Measurements from ENCODE around the gene GATA3.

GATA3 gene

DNA sequence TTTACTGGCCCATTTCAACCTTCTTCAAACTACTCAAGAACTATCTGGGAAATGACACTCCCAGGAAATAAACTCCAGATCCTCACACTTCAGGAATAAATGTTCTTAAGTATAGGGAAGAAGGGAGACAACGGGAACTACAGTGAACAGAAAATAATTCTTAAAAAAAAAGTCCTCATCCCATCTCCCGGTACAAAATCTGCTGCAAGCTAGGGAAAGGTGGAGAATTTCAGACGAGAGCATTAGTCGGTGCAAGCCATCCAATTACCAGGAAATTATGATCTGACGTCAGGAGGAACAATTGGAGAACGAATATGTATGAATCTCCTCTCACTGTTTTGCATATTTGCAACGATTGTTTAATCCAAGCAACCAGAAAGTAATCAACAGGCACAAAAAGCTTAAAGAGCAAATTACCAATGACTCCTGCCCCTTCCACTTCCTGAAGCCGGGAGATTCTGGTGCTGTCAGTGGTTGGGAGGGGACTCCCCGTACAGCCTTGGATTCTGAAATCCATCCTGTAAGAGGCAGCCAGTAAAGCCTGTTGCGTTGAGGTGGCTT, 15.1 kb upstream of the GATA3 start:
- no peak for DNase-seq

DNA sequence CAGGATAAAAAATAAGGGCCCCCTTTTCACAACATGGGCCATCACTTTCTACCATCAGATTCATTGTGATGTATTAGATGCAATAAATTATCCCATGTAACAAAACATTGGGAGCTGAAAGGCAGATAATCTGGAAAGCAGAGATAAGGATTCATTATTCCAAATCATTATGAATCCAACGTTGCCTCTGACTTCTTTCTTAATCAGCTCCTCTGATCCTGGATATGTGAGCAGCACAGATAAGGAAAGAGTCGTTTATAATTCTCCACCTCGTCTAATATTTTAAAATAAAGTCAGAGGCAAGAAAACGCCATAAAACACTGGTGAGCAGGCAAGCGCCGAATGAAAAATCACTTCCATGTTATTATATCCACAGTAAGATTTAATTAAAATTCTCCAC, 13.8 kb upstream of the GATA3 start:
- DNase-seq, result no peak

DNA sequence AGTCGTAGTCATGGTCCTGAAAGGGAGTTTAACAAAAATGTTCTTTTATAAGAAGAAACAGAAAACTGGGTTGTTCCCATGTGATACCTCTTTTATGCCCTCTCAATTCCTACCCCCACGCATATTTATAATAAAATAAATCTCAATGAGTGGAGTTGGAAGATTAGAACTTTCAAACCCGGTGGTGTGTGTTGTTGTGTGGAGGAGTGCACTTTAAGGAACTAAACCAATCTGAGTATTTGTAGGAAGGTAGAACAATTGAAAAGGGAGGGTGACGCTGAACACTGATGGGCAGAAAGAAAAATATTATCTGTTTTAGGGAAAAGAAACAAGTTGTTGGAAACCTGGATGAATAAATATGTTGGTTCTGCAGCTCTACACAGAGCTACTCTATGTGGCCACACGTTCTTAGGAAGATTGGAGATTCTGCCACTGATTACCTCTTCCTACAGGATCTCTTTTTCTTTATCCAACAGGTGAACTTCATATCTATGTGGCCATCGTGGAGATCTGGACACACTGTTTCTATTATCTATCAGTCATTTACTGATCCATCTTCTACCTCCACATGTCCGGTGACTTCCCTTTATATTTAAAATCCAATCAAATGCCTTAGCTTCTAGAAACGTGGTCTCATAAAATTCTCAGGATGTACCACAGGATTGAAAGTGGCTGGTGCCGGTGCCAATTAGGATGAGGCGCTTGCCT, 13.1 kb upstream of the GATA3 start:
- DNase-seq, result no peak

DNA sequence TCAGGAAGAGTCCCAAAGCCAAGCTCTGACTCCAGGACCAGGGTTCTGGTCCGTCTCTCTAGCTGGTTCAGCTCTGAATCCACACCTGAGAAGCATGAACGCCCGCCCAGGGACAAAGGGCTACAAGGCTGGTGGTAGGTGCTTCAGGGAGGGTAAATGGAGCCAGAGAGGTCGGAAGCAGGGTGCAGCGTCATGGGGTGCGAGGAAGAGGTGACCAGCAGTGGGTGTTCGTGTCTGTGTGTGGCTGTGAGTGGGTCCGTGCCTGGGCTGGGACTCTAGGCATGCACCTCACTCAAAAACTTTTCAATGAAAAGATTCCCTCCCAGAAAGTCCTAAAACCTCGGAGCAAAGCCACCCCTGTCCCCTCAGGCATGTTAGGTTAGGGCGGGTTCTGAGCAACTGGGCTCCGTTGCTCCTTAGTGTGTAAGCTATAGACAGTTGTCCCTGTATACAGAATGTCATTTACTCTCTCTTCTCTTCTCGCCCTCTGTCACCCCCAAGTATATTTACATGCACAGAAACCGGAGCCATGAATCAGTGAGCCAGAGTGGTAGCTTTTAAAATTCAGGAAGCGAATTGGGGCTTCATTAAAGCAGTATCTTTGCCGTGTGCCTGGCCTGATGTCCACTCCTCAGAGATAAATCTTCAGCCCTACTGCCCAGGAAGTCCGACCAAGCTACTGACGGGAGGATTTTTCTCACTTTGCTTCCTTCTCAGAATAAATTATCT, 12.3 kb upstream of the GATA3 start:
- no peak for DNase-seq

DNA sequence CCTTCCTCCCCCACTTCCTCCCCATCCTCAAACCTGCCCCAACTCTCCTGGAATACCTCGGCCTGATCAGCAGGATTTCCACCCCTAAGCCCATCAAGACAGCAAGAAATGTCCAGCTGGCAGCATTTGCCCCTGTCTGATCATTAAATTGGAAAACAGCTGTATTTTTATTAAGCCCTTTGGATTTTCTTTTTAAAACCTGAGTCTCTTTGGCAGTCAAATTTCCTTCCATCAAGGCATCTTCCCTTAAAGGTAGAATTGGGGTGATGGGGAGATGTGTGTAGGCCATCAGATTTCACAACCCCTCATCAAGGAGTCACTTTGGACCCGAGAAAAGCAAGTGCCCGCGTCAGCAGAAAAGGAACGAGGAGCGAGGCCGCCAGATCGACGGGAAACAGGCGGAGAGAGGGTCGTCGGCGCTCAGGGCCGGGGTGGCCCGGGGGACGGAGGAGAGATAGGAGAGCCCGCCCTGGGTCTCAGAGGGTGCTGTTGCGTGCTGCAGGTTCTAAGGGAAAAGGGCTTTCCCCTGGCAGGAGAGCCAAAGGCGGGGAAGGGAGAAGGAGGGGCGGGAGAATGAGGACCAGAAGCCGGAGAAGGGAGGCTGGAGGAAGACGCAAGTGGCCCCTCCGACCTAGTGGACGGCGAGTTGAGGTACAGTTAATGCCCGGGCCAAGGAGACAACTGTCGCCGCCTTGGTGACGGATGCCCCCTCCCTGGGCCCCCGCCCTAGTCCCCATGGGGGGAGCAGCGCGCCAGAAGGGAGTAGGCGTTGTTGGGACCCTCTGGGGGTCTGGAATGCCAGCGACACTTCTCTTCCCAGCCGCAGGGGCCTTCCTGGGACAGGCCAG, 11.5 kb upstream of the GATA3 start:
- no peak for DNase-seq

DNA sequence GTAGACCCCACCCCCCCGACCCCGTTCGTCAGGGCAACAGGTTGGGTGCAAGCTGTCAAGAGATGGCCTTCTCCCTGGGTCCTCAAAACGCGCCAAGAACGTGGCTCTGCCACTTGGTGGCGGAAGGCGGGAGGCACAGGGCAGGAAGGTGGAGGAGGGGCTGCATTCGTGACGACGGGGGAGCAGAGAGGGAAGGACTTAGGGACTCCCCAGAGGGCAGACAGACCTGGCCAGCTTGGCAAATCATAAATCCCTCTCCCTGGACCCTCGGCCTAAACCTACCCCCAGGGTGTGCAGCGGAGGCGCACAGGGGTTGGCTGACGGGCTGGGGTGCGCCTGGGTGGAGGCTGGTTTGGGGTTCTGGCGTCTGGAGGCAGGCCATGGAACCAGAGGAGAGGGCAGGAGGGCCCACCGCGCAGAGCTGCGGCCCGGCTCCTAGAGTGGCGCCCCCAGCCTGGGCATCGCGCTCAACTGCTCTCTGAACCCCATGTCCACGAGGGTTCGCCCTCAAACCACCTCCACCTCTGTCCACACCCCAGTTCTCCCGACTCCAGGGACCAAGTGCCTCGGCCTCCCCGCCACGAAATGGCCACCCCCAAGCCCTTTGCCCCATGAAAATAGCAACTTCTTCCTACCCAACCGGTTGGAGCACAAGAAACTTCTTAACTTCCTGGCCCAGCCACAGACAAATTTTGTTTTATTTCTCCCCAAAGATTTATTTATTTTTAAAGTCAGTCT, 10.8 kb upstream of the GATA3 start:
- no peak for DNase-seq

DNA sequence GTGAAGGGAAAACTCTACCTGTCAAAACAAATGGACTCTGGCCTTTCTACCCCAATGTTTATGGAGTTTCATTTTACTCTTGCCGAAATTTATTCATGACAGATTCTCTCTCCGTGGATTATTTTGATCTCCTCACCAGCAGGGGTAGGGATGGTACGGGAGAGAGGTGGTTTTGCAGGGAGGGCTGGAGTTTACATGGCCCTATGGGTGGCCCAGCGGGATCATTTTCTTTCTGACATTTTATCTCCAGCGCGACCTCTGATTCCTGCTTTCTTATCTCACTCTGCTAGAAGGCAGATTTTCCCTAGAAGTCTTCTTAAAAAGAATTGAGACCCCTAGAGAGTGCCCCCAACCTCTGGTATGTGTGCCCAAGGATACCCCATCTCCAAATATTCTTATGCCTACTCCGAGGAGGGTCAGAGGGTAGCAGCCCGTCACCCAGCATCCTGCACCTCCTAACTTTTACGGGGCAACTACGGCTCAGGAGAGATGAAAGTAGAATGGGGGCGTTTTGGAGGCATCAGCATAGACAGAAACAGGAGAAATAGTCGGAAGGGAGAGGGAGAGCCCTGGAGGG, 10.1 kb upstream of the GATA3 start:
- no peak for DNase-seq

DNA sequence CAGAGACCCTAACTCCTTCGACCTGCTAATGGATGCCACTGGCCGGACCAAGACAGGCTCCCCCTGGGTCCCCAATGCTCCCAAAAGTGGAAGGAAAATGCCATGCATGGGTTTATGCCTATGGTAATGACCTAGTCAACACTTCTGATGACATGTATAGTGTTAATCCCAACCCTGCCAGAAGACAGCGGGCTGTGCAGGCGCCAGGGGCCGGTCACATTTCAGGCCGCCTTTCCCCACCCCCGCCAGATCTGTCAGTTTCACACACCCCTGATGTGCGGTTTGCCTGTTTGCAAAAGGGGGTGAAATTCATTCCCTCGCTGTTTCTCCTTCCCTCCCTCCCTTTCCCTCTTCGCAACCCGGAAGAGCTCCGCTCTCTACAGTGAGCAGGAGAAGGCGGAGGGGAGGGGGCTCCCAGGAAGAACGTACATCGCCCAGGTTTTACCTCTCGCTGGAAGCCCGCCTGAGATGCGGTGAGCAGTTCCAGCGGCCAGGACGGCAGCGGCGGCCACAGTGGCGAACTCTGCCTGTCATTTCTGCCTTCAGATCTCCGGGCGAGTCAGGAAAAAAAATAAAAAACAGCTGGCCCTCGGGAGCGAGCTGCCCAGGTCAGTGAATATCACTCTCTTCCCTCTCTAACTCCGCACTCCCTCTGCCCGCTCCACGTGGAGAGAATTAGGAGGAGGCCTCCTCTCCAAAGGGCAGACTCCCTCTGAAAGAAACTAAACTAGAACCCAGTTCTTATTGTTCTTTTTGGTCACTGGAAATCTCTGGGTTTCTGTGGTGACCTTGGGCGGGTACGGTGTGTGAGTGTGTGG, 9.4 kb upstream of the GATA3 start:
- no peak for DNase-seq

DNA sequence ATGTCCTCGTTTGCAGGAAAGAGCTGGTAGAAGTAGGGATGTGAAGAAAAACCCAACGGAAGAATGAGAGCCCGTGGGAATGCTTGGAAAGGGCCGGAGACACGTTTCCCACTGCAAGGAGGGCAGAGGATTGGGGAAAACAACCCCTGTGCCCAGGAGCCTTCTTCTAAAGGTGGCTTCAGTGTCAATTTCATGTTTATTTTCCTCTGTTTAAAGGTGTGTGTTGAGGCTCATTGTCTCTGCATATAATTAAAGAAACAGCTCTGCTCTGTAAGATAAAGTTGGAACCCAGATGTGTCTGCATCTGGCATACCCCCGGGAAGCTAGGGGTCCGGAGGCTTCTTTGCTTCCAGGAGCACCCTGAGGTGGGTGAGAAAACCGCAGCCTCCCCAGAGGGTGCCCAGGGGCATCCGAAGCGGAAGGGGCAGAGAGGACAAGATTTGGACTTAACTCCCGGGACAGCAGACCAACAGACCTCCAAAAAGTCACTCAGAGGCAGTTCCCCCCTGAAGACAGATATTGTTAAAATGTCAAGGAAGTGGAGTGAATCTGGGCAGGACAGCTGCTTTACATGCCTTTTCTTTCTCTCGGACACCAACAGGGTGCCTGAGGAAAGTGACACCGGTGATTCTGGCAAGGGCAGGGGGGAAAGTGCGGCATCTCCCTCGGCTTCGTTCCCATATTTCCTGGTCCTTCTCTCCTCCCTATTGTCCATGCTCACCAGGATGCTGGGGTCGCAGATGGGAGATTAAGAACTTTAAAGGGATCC, 8.6 kb upstream of the GATA3 start:
- DNase-seq, result no peak

DNA sequence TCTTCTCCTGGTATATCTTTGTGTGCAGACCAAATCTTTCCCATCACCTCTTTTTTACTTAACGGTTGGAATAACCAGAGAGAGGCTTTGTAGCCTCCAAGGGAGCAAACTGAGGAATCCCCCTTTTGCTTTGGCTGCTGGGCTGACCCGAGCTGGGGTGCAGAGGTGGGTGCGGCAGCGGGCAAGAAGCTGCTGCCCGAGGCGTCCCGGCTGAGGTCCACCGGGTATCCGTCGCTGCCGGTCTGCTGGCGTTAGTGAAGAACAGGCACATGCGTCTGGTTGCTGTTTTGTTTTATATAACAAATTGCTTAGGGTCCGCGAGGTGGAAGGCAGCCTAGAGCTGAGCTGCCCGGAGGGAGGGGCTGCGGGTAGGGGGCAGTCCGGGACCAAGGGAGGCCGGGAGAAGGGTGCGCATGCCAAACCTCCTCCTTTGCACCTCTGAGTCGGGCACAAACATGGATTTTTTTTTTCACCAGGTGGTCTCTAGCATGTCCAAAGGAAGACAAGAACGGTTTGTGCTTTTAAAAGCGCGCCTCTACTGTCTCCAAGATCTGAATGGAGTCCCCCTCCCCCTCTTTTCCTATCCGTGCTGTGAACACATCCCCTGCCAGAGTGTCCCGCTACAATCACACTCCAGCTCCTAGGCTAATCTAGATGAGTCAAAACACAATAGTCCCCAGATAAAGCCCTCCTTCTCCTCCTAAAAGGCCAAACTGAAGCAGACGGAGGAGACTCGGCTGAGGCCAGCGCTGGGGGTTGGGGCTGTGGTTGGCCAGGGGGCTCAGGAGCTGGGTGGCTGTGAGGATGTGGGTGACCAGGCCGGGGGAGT, 6.8 kb upstream of the GATA3 start:
- DNase-seq, result no peak

DNA sequence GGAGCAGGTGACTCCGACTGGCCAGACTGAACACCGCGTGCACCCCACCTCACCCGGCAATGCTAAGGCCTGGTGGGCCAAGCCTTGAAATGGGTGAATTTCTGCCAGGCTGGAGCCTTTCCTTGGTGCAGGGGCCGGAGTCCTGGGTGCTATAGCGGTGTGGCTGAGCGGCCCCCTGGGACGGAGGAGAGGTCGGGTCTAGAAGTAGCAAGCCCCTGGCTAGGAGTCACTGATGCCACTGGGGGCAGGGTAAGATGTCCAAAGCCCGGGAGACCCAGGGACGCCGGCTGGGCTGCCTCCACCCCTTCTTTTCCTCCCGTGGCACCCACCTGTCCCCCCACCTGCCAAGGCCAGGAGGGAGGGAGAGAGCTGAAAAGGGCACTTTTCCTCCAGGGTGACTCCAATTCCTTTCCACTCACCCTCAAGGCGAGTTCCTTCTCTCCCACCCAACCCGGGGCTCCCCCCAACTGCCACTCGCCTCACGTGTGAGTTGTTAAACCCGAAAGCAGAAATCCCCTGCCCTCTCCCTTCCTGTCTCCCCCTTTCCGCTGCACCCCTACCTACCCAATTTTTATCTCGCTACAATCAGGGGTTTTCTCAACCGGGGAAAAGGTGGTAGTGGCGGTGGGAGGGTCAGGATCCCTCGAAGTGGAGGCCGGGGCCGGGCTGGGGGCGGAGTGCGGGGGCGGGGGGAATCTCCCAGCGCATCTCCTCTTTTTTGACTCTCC, 6.0 kb upstream of the GATA3 start:
- DNase-seq, result no peak

DNA sequence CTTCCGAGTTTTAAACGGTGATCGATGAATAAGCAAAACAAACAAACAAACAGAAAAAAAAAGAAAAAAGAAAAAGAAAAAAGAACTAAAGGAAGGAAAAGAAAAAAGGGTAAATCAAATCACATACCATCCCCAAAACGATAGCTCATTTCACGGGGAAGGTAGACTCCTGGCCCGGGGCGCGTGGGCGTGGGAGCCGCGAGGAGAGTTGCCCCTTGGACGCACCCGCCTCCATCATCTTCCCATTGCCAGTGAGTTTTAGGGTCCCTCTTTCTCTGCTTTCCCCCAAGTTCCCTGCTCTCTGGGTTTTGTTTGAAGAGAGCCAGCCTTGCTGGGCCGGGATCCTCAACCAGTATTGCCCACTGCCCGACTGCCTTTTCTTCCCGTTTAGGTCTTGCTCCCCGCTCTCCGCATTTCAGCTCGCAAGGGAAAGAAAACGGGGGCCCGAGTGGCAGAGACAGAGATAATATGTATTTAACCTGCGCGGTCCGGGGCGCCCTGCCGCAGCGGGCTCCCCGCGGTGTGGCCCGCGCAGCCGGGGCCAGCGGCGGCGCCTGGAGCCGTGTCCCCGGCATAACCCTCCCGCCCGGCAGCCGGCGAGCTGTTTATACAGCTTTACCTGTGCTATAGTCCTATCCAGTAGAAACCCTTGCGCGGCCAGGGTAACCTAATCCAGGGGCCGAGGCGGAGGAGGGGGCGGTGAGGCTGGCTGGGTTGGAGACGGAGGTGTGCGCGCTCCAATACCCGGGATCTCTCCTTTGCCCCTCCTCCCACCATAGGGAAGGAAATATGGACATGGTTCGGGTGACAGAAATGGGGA, 5.2 kb upstream of the GATA3 start:
- DNase-seq, result no peak

DNA sequence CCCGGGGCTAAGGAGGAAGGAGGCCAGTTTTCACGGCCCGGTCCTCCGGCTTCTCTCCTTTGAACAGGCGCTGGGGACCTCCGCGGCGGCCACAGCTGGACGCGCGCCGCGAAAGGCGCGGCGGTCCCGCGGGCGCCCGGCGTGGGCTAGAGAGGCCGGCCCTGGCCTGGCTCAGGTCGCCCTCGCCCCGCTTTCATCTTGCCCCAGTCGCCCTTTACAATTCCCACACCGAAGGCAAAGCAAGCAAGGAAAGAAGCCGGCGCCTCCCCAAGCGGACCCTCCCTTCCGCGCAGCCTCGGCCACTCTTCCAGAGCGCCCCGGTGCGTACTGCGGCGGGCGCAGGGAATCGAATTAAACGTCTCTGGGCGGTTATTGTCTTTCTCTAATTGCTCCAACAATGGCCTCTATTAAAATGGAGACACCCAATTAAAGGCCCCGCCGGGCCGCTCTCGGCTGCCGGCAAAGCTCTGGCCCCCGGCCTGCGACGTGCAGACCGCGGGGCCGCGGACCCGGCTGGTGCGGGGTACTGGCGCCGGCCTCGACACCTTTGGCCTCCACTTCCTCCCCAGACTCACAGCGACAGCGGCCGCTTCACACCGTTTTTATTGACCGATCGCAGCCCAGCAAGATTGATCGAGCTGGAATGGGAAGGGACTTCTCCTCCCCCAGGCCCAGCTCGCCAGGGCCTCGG, 4.5 kb upstream of the GATA3 start:
- no peak for DNase-seq

DNA sequence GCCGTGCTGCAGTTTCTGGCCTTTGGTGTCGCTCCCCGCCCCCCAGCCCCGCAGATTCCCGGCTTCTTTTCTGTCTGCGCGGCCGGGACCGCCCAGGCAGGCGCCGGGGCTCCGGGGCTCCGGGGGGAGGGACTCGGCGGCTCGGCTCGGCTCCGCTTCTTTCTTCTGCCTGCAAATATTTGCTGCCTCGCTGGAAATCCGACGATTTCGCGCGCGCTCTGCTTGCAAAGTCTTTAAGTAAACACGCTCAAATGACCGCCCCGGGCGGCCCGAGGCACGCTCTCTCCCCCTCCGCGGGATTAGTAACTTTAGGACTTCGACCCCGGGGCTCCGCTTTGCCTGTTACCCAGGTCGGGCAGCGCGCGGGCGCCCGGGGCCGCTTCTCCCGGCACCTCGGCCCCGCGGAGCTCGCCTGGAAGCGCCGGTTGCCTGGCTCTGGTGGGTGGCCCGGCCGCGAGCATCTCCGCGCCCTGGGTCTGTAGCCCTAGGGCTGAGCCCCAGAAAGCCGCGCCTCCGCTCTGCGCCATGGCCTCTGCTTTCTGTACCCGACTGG, 3.9 kb upstream of the GATA3 start:
- no peak for DNase-seq

DNA sequence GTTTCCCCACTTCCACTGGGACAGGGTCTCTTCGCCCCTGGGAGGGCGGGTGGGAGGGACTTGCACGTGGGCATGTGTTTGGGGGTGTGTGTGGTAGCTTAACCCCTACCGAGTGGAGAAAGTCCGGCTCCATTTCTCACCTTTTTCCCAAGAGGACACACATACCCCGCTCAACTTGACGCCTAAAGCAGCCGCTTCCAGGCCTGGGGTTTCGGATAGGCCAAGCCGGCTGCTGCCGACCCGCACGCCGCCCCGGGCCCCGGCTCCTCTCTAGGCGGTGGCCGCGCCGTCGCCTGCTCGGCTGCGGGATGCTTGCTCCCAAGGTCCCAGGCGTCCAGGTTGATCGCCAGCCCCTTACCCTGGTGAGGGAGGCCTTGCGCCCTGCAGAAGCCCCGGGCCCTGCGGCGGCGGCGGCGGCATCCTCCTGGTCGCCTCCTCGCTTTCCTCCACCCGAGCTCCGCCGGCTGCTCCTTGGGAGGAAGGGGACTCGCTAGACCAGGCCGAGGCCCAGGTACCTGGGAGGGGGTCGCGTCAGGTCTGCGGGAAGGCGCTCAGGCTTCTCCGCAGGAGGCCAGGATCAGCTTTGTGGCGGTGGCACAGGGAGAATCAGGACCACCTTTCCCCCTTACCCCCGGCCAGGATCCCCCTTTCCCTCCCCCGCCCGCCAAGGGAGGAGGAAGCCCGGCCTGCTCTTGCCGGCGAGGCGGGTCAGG, 3.2 kb upstream of the GATA3 start:
- no peak for DNase-seq

DNA sequence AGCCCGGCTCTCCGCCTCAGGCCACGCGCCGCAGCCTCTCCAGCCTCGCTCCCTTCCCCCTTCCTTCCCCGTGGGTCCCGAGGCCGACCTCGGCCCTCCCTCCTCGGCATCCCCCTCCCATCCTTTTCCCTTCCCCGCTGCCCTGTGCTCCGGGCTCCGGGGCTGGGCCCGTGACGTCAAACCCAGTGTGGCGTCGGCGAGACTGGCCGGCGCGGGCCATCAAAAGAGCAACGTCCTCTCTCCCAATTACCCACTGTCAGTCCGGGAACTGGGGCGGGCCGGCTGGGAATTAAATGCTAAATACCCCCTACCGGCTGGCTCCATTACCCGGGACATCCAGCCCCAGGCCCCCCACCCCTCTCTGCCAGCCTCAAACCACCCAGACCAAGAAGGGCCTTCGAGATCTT, 2.6 kb upstream of the GATA3 start:
- no peak for DNase-seq

Data from NCI-H1417 treated with DMSO at 0.1 percent for 48 hours (cell line).